Hepatocyte (in vitro differentiated cells): ENCODE measurements around the gene CAPN13. TPM values are rescaled to one million over a fixed set of nuclear protein-coding genes. Genes with fewer than 3 reads are reported as not detected.

ENCODE experiments used
- DNase-seq: peaks from one replicate; pipeline ENCODE4 v3.0.0-alpha.2; 2016; ENCODE audit warnings: low spot score
- H2AFZ ChIP-seq: fragments of 200-600 bp; sonication (generic); 2 replicates; pipeline ENCODE4 v1.6.0; 2016; ENCODE audit warnings: antibody characterized with exemption, mild to moderate bottlenecking
- H3K27ac ChIP-seq: fragments of 200-600 bp; sonication (generic); 2 replicates; pipeline ENCODE4 v1.5.1; 2016; ENCODE audit warnings: mild to moderate bottlenecking
- H3K27me3 ChIP-seq: fragments of 200-600 bp; sonication (generic); 2 replicates; pipeline ENCODE4 v1.6.1; 2016
- H3K36me3 ChIP-seq: fragments of 200-600 bp; sonication (generic); replicated peaks from 2 replicates; pipeline ENCODE4 v1.5.1; 2016; ENCODE audit warnings: low read depth; ENCODE audit not compliant: insufficient read depth
- H3K4me1 ChIP-seq: fragments of 200-600 bp; sonication (generic); 2 replicates; pipeline ENCODE4 v1.5.1; 2016; ENCODE audit warnings: mild to moderate bottlenecking, moderate library complexity; ENCODE audit not compliant: insufficient read depth
- H3K4me2 ChIP-seq: fragments of 200-600 bp; sonication (generic); 2 replicates; pipeline ENCODE4 v1.6.0; 2016
- H3K4me3 ChIP-seq: fragments of 200-600 bp; sonication (generic); 2 replicates; pipeline ENCODE4 v1.5.1; 2016; ENCODE audit warnings: mild to moderate bottlenecking
- H3K79me2 ChIP-seq: fragments of 200-600 bp; sonication (generic); 2 replicates; pipeline ENCODE4 v1.6.0; 2017; ENCODE audit warnings: mild to moderate bottlenecking
- H3K9me2 ChIP-seq: fragments of 200-600 bp; sonication (generic); replicated peaks from 2 replicates; pipeline ENCODE4 v1.6.0; 2017; ENCODE audit warnings: mild to moderate bottlenecking; ENCODE audit not compliant: insufficient read depth
- H3K9me3 ChIP-seq: fragments of 200-600 bp; sonication (generic); 2 replicates; pipeline ENCODE4 v1.5.1; 2016; ENCODE audit warnings: low read depth, mild to moderate bottlenecking
- H4K20me1 ChIP-seq: fragments of 200-600 bp; sonication (generic); 2 replicates; pipeline ENCODE4 v1.6.0; 2016; ENCODE audit warnings: mild to moderate bottlenecking; ENCODE audit not compliant: insufficient read depth, poor library complexity, severe bottlenecking
- CTCF ChIP-seq: fragments of 200-600 bp; sonication (generic); IDR thresholded peaks from 2 replicates; pipeline ENCODE4 v1.5.1; 2016; ENCODE audit warnings: antibody characterized with exemption, mild to moderate bottlenecking; ENCODE audit not compliant: poor library complexity
- EZH2 ChIP-seq: fragments of 200-600 bp; sonication (generic); IDR thresholded peaks from 2 replicates; pipeline ENCODE4 v1.6.1; 2016; ENCODE audit warnings: antibody characterized with exemption, mild to moderate bottlenecking, borderline replicate concordance
- EZH2phosphoT487 ChIP-seq: fragments of 200-600 bp; sonication (generic); IDR thresholded peaks from one replicate; pipeline ENCODE4 v1.6.1; 2018; ENCODE audit warnings: antibody characterized with exemption, mild to moderate bottlenecking, low read depth, moderate library complexity; ENCODE audit not compliant: unreplicated experiment, severe bottlenecking
- WGBS: methylation state at CpG from one replicate; pipeline ENCODE4 v1.1.6; 2016; ENCODE audit warnings: low lambda C conversion rate; ENCODE audit errors: missing lambda C conversion rate; 5-methylcytosine and 5-hydroxymethylcytosine counted together
- polyA plus RNA-seq: library from polyadenylated mRNA; unstranded; fragments of >200 nt; fragmentation: Nextera tagmentation; extraction: Ambion mirVana; gene quantifications from 2 replicates; pipeline ENCODE4 v1.2.1, GENCODE V29; 2016
- total RNA-seq: library from RNA; depleted of rRNA; stranded (reverse); fragments of >200 nt; gene quantifications from 2 replicates; pipeline ENCODE4 v1.2.3, GENCODE V29; 2014

The CAPN13 gene
- total and polyA plus RNA-seq, 2 experiments from 2014 or later = 5.9 to 6.0 TPM

- Histone ChIP-seq H3K9me3 (no peaks in the 10 kb centered on the region), H3K4me1 (no peaks in the 10 kb centered on the region), H3K79me2 (no peaks in the 10 kb centered on the region), H3K4me3 (no peak overlapping the region), H4K20me1 (no peaks in the 10 kb centered on the region), H3K27ac (no peak overlapping the region), H3K4me2 (no peak overlapping the region), H3K36me3 (no peaks in the 10 kb centered on the region), H3K9me2 (no peaks in the 10 kb centered on the region), H3K27me3 (no peaks in the 10 kb centered on the region), H2AFZ (no peak overlapping the region)
- TF ChIP-seq EZH2phosphoT487 = no peak
- 87% methylated on average over 4 of the region's 4 CpGs for WGBS
- DNase-seq = no peak
Observed at GRCh38 chr2:30732876-30733275, 74.4 kb downstream of the CAPN13 start.

DNA sequence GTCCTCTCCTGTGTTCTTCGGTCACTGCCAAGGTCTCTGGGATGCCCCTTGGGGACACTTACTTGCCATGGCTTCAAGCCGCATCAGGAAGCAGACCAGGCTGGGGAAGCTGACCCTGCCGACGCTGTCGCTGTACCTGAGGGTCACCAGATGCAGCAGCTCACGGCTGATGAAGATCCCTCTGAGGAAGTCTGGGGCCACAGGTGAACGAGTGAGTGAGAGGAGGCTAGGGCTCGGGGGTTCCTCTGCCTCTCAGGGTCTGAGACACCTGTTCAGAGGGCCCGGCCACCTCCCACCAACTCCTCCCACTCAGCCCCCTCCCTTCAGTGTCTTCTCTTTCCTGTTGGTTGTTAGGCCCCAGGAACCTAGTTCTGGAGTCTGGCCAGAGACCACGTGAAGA is 74.9 kb downstream of the CAPN13 start:
- Histone ChIP-seq H4K20me1 (no peaks in the 10 kb centered on the region), H3K79me2 (no peaks in the 10 kb centered on the region), H3K27me3 (no peaks in the 10 kb centered on the region), H3K27ac (no peak overlapping the region), H3K9me2 (no peaks in the 10 kb centered on the region), H3K4me1 (no peaks in the 10 kb centered on the region), H3K36me3 (no peaks in the 10 kb centered on the region), H3K9me3 (no peaks in the 10 kb centered on the region), H3K4me3 (no peak overlapping the region), H2AFZ (no peak overlapping the region), H3K4me2 (no peak overlapping the region)
- WGBS = 96% methylated on average over 9 of the region's 10 CpGs
- DNase-seq = no peak
- TF ChIP-seq EZH2phosphoT487 (no peak), EZH2 (no peak), CTCF (no peak)

DNA sequence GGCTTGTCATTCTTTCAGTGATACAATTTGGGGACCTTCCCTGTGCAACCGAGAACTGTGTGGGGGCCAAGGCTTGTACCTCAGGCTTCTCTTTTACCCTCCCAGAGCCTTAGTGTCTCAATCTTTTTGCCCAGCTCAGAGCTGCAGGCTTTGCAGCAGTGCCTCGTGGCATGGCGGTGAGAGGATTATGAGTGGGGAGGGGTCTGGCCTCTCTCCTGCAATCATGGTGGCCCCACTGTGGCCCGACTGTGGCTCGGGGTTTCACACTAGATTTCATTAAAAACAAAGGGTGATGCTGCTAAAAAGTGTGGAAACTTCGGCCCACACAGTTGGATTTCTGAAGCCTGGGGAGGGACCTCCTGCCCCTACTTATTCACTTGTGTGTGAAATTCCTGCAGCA is 75.5 kb downstream of the CAPN13 start:
- DNase-seq = no peak
- H3K4me3 ChIP-seq = no peak overlapping the region
- no peaks in the 10 kb centered on the region for H3K4me1 ChIP-seq
- H4K20me1 ChIP-seq = no peaks in the 10 kb centered on the region
- no peak overlapping the region for H3K27ac ChIP-seq
- 80% methylated on average over 6 of the region's 6 CpGs for WGBS
- no peak overlapping the region for H2AFZ ChIP-seq
- no peaks in the 10 kb centered on the region for H3K9me2 ChIP-seq
- no peaks in the 10 kb centered on the region for H3K36me3 ChIP-seq
- no peaks in the 10 kb centered on the region for H3K79me2 ChIP-seq
- no peaks in the 10 kb centered on the region for H3K27me3 ChIP-seq
- H3K9me3 ChIP-seq = no peaks in the 10 kb centered on the region
- TF ChIP-seq EZH2 = no peak
- no peak for TF ChIP-seq EZH2phosphoT487
- TF ChIP-seq CTCF = no peak
- H3K4me2 ChIP-seq = no peak overlapping the region

- 91% methylated on average over 14 of the region's 16 CpGs for WGBS
- H3K27me3 ChIP-seq = no peaks in the 10 kb centered on the region
Observed at GRCh38 chr2:30730736-30731647, 76.3 kb downstream of the CAPN13 start.

More at GRCh38 chr2:30730736-30731647, 76.3 kb downstream of the CAPN13 start:
- H3K9me3 ChIP-seq = no peaks in the 10 kb centered on the region
- no peaks in the 10 kb centered on the region for H3K36me3 ChIP-seq
- TF ChIP-seq CTCF (no peak), EZH2 (no peak), EZH2phosphoT487 (no peak)
- no peak overlapping the region for H3K27ac ChIP-seq
- no peak overlapping the region for H3K4me3 ChIP-seq
- H2AFZ ChIP-seq = no peak overlapping the region
- no peak overlapping the region for H3K4me2 ChIP-seq
- no peaks in the 10 kb centered on the region for H4K20me1 ChIP-seq
- DNase-seq = no peak
- no peaks in the 10 kb centered on the region for H3K79me2 ChIP-seq
- H3K4me1 ChIP-seq = no peaks in the 10 kb centered on the region
- H3K9me2 ChIP-seq = no peaks in the 10 kb centered on the region
